ENCODE results near the gene RELB. TPM values are rescaled to one million over a fixed set of nuclear protein-coding genes. Genes with fewer than 3 reads are reported as not detected.
A peak's percentile ranks its signal among the peaks of the same experiment; 100 is the strongest.

The RELB gene
- total RNA-seq, 4 donors from 2014 or later: 1.4 to 16.5 (median 10.6) TPM

- Histone ChIP-seq H3K27me3 (no peaks in the 10 kb centered on the region), H3K4me3 (no peak overlapping the region), H3K4me1 (peaks cover 23% of the 10 kb centered on the region), H3K27ac (no peak overlapping the region), H3K36me3 (peaks cover 48% of the 10 kb centered on the region), H3K9me3 (no peaks in the 10 kb centered on the region)
- 95% methylated on average over 6 of the region's 6 CpGs for WGBS
- no peak for DNase-seq (ENCODE audit: low spot score in 2 of 2)
- TF ChIP-seq CTCF (IDR thresholded peaks at IDR 0.05) (no peak), EP300 (IDR thresholded peaks at IDR 0.05) (no peak)
Measured at GRCh38 chr19:45035755-45036154, 34.5 kb downstream of the RELB start.

DNA sequence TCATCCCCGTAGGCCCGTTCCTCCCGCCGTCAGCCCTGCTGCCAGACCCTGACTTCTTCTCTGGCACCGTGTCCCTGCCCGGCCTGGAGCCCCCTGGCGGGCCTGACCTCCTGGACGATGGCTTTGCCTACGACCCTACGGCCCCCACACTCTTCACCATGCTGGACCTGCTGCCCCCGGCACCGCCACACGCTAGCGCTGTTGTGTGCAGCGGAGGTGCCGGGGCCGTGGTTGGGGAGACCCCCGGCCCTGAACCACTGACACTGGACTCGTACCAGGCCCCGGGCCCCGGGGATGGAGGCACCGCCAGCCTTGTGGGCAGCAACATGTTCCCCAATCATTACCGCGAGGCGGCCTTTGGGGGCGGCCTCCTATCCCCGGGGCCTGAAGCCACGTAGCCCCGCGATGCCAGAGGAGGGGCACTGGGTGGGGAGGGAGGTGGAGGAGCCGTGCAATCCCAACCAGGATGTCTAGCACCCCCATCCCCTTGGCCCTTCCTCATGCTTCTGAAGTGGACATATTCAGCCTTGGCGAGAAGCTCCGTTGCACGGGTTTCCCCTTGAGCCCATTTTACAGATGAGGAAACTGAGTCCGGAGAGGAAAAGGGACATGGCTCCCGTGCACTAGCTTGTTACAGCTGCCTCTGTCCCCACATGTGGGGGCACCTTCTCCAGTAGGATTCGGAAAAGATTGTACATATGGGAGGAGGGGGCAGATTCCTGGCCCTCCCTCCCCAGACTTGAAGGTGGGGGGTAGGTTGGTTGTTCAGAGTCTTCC is 36.3 kb downstream of the RELB start:
- peaks cover 53% of the 10 kb centered on the region for H3K36me3 ChIP-seq
- H3K27ac ChIP-seq: no peak overlapping the region
- TF ChIP-seq POLR2A (IDR thresholded peaks at IDR 0.05): no peak
- TF ChIP-seq CTCF (IDR thresholded peaks at IDR 0.05): no peak
- H3K4me3 ChIP-seq: no peak overlapping the region
- H3K9me3 ChIP-seq: no peaks in the 10 kb centered on the region
- H3K4me1 ChIP-seq: peaks cover 39% of the 10 kb centered on the region
- 92% methylated on average over 36 of the region's 37 CpGs for WGBS
- DNase-seq (ENCODE audit: low spot score in 2 of 2): no peak
- no peaks in the 10 kb centered on the region for H3K27me3 ChIP-seq

DNA sequence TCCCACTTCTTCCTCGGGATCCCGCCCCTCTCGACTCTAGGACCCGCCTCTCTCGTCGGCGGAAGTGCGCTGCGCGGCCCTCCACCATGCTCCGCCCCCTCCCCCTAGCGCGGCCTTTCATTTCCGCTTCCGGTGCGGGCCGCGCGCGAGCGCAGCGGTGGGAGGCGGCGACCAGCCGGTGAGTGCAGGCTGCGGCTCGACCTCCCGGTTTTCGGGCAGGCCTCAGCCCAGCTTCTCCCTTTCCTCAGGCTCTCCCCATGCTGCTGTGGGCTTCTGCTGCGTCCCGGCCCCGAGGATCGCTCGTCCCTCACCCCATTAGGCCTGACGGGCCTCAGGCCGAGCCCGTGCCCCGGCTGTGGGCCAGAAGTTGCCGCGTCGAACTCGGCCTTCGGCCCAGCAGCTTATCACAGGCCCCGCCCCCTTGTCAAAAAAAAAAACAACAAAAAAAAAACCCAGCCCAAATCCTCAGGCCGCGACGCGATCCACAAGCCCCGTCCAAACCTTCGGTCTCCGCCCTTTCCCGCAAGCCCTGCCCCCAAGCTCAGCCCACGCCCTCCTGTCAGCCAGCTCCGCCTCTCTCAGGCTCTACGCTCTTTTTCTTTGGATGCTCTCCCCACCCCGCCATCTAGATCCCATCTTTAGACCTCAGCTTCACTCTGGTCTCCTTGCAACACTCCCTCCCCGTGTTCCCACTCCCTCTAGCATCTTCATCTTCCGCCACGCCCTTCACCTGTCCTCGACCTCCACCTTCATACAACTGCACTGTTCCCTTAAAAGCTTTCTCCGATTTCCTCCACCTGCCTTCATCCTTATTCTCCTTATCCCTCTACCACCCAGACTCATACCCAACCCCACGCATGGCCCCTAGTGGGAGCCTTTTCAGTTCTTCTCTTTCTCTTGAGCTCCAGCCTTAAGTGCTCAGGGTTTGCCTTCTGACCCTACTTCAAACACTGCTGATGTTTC is 37.9 kb downstream of the RELB start, which contains the start of gene CLASRP:
Gene CLASRP, plus strand, starts transcription at position 115 of the 963 bp plus-strand sequence. CDS start 1,168 bp downstream, outside the sequence.
- Histone ChIP-seq H3K4me3 (peak within 1 kb of the TSS; percentile 88), H3K4me1 (peaks cover 43% of the 10 kb centered on the region), H3K36me3 (peaks cover 52% of the 10 kb centered on the region), H3K27me3 (no peaks in the 10 kb centered on the region), H3K9me3 (no peaks in the 10 kb centered on the region), H3K27ac (peak within 1 kb of the TSS; percentile 99)
- DNase-seq (ENCODE audit: low spot score in 2 of 2): peak; percentile 94 to 95
- TF ChIP-seq CTCF (IDR thresholded peaks at IDR 0.05): peak in 1 of 2 donors; percentile 10
- no peak for TF ChIP-seq EP300 (IDR thresholded peaks at IDR 0.05)
- peak; percentile 87 to 93 for TF ChIP-seq POLR2A (IDR thresholded peaks at IDR 0.05)
- peak; percentile 89 to 97 (median 96) for TF ChIP-seq POLR2AphosphoS5 (IDR thresholded peaks at IDR 0.05)
- 3% methylated on average over 53 of the region's 62 CpGs for WGBS

- WGBS: 77% methylated on average over 19 of the region's 19 CpGs
- TF ChIP-seq CTCF (IDR thresholded peaks at IDR 0.05) (no peak), POLR2A (IDR thresholded peaks at IDR 0.05) (no peak), EP300 (IDR thresholded peaks at IDR 0.05) (no peak), POLR2AphosphoS5 (IDR thresholded peaks at IDR 0.05) (no peak)
- Histone ChIP-seq H3K9me3 (no peaks in the 10 kb centered on the region), H3K27ac (no peak overlapping the region), H3K27me3 (no peaks in the 10 kb centered on the region), H3K4me3 (peak overlapping the region; percentile 88), H3K36me3 (peaks cover 52% of the 10 kb centered on the region), H3K4me1 (peaks cover 43% of the 10 kb centered on the region)
- no peak for DNase-seq (ENCODE audit: low spot score in 2 of 2)
Measured at GRCh38 chr19:45040059-45040771, 39.0 kb downstream of the RELB start.

All from suprapubic skin (tissue), 4 donors.